ENCODE measurements around the gene HYLS1.

HYLS1 gene

GRCh38 chr11:125872138-125872491 is 15.4 kb upstream of the HYLS1 start:
- TF ChIP-seq CTCF (conservative IDR thresholded peaks at IDR 0.05) (no peak), ZFX (IDR thresholded peaks at IDR 0.05) (no peak)
- H3K27ac ChIP-seq: no peak overlapping the region

GRCh38 chr11:125873881-125874555 is 13.4 kb upstream of the HYLS1 start:
- no peak for TF ChIP-seq CTCF (conservative IDR thresholded peaks at IDR 0.05)
- no peak for TF ChIP-seq ZFX (IDR thresholded peaks at IDR 0.05)
- peak overlapping the region; percentile 66 for H3K27ac ChIP-seq

GRCh38 chr11:125874556-125875124 is 12.8 kb upstream of the HYLS1 start:
- H3K27ac ChIP-seq: peak overlapping the region; percentile 66
- TF ChIP-seq ZFX (IDR thresholded peaks at IDR 0.05) (no peak), CTCF (conservative IDR thresholded peaks at IDR 0.05) (peak; percentile 92)

- TF ChIP-seq ZFX (IDR thresholded peaks at IDR 0.05) (no peak), CTCF (conservative IDR thresholded peaks at IDR 0.05) (no peak)
- H3K27ac ChIP-seq: no peak overlapping the region
Measured at GRCh38 chr11:125881291-125881690, 6.2 kb upstream of the HYLS1 start.

GRCh38 chr11:125883375-125883774 is 4.1 kb upstream of the HYLS1 start:
- TF ChIP-seq CTCF (conservative IDR thresholded peaks at IDR 0.05): no peak
- TF ChIP-seq ZFX (IDR thresholded peaks at IDR 0.05): no peak

GRCh38 chr11:125886997-125887372 is 483 bp upstream of the HYLS1 start:
- no peak for TF ChIP-seq CTCF (conservative IDR thresholded peaks at IDR 0.05)
- TF ChIP-seq ZFX (IDR thresholded peaks at IDR 0.05): no peak
- H3K27ac ChIP-seq: peak overlapping the region; percentile 88

More at GRCh38 chr11:125883375-125883774, 4.1 kb upstream of the HYLS1 start:
- no peak overlapping the region for H3K27ac ChIP-seq

- H3K27ac ChIP-seq: no peak overlapping the region
- TF ChIP-seq CTCF (conservative IDR thresholded peaks at IDR 0.05) (no peak), ZFX (IDR thresholded peaks at IDR 0.05) (no peak)
Measured at GRCh38 chr11:125890447-125891100, 3.1 kb downstream of the HYLS1 start.

Measured in C4-2B (cell line).